Stimulated activated CD8-positive, alpha-beta memory T cell treated with anti-CD3 and anti-CD28 coated beads, Interleukin-7, amount 100 ng/mL, for 1 hour (primary cell): ENCODE measurements around the gene LHX8.
"Not testable (repeated sequence)": the region's sequence is repeated elsewhere in the genome, so short reads cannot be mapped to it uniquely, and the experiment has no call there.

ENCODE experiments used
- DNase-seq, 2 donors: peaks; one replicate each; pipeline ENCODE4 v3.0.0-alpha.2; 2020; ENCODE audit warnings: low read depth in 2 of 2

LHX8 gene

GRCh38 chr1:75133750-75134646 lies at the start of gene LHX8:
Gene LHX8, plus strand, starts transcription at chr1:75134388. Its CDS starts 2,227 bp downstream, at chr1:75136615.
- no peak for DNase-seq

- DNase-seq: no peak
Observed at GRCh38 chr1:75085931-75086330, 48.3 kb upstream of the LHX8 start.

GRCh38 chr1:75087278-75087677 lies 46.9 kb upstream of the LHX8 start:
- DNase-seq: no peak

- DNase-seq: no peak
Observed at GRCh38 chr1:75092141-75092540, 42.0 kb upstream of the LHX8 start.

GRCh38 chr1:75097654-75098053 lies 36.5 kb upstream of the LHX8 start:
- no peak for DNase-seq

GRCh38 chr1:75099581-75099980 lies 34.6 kb upstream of the LHX8 start:
- no peak for DNase-seq

- DNase-seq: no peak
Observed at GRCh38 chr1:75100481-75101092, 33.6 kb upstream of the LHX8 start.

GRCh38 chr1:75112362-75112951 lies 21.7 kb upstream of the LHX8 start:
- DNase-seq: not testable (repeated sequence)

- DNase-seq: no peak
Observed at GRCh38 chr1:75115654-75116053, 18.5 kb upstream of the LHX8 start.

GRCh38 chr1:75123756-75124155 lies 10.4 kb upstream of the LHX8 start:
- DNase-seq: no peak

GRCh38 chr1:75124510-75124909 lies 9.7 kb upstream of the LHX8 start:
- no peak for DNase-seq

- DNase-seq: no peak
Observed at GRCh38 chr1:75125161-75125726, 8.9 kb upstream of the LHX8 start.

GRCh38 chr1:75126611-75127101 lies 7.5 kb upstream of the LHX8 start:
- no peak for DNase-seq

- no peak for DNase-seq
Observed at GRCh38 chr1:75127916-75128717, 6.1 kb upstream of the LHX8 start.

GRCh38 chr1:75129660-75129982 lies 4.6 kb upstream of the LHX8 start:
- no peak for DNase-seq

- DNase-seq: no peak
Observed at GRCh38 chr1:75129983-75130789, 4.0 kb upstream of the LHX8 start.

- no peak for DNase-seq
Observed at GRCh38 chr1:75130865-75131564, 3.2 kb upstream of the LHX8 start.

- no peak for DNase-seq
Observed at GRCh38 chr1:75131565-75132241, 2.5 kb upstream of the LHX8 start.

- DNase-seq: no peak
Observed at GRCh38 chr1:75132242-75132811, 1.9 kb upstream of the LHX8 start.
